AG09309 (cell line): ENCODE data around the gene CFAP92.

Experiments used
- DNase-seq: peaks from one replicate; pipeline ENCODE4 v3.0.0-alpha.2; 2010; ENCODE audit warnings: low read depth
- H3K4me3 ChIP-seq: 2 replicates; pipeline ENCODE4 v1.5.1; 2011; ENCODE audit warnings: mild to moderate bottlenecking, low read depth, low read length, moderate library complexity; ENCODE audit not compliant: control insufficient read depth
- TF ChIP-seq, protein P1 (sequence below): IDR thresholded peaks from 2 replicates; pipeline ENCODE4 v1.5.1; 2011; ENCODE audit warnings: mild to moderate bottlenecking, low read depth, low read length, inconsistent platforms; ENCODE audit not compliant: insufficient read depth, control insufficient read depth; ENCODE audit errors: missing control alignments

Gene CFAP92

DNA sequence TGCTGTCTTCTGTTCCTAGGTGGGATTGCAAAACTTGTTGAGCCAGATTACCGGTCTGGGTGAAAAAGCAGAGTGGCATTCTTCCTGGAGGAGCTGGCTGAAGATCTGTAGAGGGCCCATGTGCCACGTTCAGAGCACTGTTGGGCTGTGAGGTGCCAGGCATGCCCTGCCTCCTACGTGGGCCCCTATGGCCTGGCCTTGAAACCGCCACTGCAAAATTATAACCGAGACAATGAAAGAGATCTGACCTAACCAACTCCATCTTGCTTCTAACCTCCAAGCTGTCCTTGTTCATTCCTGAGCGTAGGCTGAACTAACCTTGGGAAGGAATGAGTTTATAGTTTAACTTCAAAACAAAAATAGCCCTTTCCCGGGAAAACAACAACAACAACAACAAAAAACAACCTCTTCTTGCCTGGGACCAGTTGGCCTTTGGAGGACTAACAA lies 115.8 kb downstream of the CFAP92 start:
- DNase-seq, result no peak
- TF ChIP-seq, protein P1, sequence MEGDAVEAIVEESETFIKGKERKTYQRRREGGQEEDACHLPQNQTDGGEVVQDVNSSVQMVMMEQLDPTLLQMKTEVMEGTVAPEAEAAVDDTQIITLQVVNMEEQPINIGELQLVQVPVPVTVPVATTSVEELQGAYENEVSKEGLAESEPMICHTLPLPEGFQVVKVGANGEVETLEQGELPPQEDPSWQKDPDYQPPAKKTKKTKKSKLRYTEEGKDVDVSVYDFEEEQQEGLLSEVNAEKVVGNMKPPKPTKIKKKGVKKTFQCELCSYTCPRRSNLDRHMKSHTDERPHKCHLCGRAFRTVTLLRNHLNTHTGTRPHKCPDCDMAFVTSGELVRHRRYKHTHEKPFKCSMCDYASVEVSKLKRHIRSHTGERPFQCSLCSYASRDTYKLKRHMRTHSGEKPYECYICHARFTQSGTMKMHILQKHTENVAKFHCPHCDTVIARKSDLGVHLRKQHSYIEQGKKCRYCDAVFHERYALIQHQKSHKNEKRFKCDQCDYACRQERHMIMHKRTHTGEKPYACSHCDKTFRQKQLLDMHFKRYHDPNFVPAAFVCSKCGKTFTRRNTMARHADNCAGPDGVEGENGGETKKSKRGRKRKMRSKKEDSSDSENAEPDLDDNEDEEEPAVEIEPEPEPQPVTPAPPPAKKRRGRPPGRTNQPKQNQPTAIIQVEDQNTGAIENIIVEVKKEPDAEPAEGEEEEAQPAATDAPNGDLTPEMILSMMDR, result no peak
- peak overlapping the region; percentile 76 for H3K4me3 ChIP-seq

DNA sequence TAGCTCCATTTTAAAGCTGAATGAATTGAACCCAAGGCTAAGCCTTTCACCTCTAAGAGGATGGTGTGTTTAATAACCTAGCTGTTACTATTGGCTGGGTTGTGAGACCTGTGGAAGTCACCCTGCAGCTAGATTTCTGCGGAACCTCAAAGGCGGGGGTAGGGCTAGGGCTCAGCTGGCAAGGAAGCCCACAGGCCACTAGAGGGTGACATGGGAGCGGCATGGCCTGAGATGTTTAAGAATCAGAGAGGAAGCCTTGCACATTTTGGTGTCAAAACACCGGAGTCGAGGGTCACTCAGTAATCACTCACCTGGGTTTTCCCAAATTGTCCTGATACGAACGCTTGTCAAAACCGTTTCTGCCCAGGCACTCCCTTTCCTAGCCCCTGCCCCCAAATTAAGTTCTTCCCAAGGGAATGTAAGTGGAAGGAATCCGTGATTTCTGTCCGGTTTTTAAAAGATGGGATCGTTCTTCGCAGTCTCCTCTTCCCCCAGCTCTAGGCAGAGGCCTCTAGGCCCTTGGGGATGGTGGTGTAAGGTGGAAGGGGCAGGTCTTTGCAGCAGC lies 118.2 kb downstream of the CFAP92 start:
- no peak overlapping the region for H3K4me3 ChIP-seq
- TF ChIP-seq, protein P1, result peak; percentile 61
- no peak for DNase-seq

DNA sequence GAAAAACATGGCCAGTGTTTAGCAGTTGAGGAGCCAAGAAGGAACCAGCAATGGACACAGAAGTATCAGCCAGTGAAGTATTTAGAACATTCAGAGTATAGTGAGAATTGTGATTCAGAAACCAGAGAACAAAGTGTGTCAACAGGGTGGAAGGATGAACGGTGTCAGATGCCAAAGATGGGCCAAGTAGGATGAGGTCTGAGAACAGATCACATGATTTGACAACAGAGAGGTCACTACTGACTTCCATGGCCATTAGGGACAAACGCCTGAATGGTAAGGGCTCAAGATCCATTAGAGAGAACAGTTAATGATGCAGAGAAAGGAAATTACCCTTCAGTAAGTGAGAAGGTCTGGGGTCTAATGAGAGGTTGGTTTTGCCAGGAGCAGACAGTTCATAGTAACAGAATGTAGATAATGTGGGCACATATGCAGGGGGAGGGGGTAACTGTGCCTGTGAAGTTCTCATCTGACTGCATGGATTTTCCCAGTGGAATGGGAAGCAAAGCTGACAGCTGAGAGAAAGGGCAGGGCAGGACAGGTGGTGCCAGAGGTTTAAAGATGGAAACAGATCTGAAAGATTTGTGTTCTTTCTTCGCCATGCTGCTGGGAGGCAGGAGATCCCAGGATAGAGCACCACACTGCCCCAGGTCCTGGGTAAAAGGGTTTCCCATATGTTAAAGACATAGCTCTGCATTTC lies 119.2 kb downstream of the CFAP92 start:
- no peak overlapping the region for H3K4me3 ChIP-seq
- DNase-seq, result no peak
- TF ChIP-seq, protein P1, result no peak

DNA sequence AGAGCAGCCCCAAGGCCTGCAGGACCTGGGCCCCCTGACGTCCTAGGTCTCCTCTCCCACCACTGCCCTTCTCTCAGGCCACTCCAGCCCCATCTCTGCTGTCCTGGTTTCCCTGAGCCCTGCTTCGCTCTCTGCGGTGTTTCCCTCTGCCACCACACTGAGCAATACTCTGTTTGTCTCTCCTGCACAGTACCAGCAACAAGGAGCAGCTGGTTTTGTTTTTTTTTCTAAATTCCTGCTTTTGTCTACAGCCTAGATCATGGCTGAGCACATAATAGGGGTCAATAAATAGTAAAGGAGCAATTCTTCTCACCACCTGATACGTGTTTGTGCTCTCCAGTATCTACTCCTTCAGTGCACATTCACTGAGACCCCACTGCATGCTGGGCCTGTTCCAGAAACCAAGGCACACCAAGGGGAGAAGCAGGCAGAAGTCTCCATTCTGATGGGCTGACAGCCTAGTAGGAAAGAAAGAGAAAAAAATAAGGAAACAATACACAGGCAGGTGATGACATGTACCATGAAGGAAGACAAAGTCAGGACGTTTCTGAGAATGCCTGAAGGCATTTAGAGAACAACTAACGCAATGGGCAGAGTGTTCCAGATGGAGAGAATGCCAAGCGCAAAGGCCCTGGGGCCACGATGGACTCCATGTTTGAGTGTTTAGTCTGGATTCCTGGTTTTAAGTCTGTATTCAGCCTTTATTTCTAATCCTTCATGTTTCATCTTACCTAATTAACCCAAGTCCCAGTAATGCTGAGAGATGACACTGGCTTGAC lies 120.4 kb downstream of the CFAP92 start:
- no peak for DNase-seq
- no peak overlapping the region for H3K4me3 ChIP-seq
- TF ChIP-seq, protein P1, result no peak

DNA sequence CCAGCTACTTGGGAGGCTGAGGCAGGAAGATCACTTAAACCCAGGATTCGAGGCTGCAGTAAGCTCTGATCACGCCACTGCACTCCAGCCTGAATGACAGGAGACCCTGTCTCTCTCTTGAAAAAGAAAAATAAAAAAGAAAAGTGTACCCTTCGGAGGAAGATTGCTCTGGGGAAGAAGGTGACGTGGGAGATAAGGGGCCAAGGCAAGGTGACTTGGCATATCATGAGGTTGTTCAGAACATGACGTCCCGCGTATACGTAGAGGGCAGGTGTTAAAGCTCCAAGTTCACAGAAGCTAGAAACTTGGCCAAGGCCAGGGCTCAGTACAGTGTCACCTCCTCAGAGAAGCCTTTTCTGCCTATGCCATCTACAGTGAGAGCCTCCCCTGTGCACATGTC lies 121.1 kb downstream of the CFAP92 start:
- DNase-seq, result no peak
- no peak overlapping the region for H3K4me3 ChIP-seq

DNA sequence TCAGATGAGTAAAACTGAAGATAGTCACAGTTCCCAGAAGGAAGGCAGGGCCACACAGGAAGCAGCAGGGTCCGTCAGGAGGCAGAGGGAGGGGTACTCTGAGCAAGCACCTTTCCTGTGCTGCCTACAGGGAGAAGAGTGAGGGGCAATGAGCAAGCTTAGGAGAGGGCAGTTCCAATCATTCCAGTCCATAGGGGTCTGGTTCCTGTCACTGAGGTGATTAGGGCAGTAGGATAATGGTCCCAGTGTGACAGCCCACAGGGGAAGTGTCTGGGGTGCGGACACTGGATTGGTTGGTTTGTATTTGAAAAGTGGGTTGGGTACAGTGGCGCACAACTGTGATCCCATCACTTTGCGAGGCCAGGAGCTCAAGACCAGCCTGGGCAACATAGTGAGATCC lies 121.6 kb downstream of the CFAP92 start:
- no peak overlapping the region for H3K4me3 ChIP-seq
- TF ChIP-seq, protein P1, result no peak
- no peak for DNase-seq

More for the DNA sequence above, 121.1 kb downstream of the CFAP92 start:
- TF ChIP-seq, protein P1, result no peak
